ENCODE results near the gene HTR1B. TPM values are rescaled to one million over a fixed set of nuclear protein-coding genes. Genes with fewer than 3 reads are reported as not detected.
A peak's percentile ranks its signal among the peaks of the same experiment; 100 is the strongest.

HTR1B gene
- total and polyA plus RNA-seq, 9 donors: 0.04 to 0.28 (median 0.08) TPM; not detected in 3

- no peaks in the 10 kb centered on the region for H3K9me3 ChIP-seq (replicated peaks; ENCODE audit: control insufficient read depth, low read depth, low read length)
- no peak overlapping the region for H3K4me3 ChIP-seq (ENCODE audit: low read length)
- no peaks in the 10 kb centered on the region for H3K27me3 ChIP-seq (ENCODE audit: control insufficient read depth, insufficient read depth, low read length)
- WGBS (ENCODE audit: insufficient coverage): no CpG with 5 or more reads among the region's 4 CpGs
- no peaks in the 10 kb centered on the region for H3K4me1 ChIP-seq (ENCODE audit: control insufficient read depth, insufficient read depth, low read length)
- DNase-seq: no peak
- H3K27ac ChIP-seq (ENCODE audit: low read length): no peak overlapping the region
- H3K36me3 ChIP-seq (ENCODE audit: control insufficient read depth, insufficient read depth, low read length): no peaks in the 10 kb centered on the region
Measured at GRCh38 chr6:77433888-77434287, 29.4 kb downstream of the HTR1B start.

GRCh38 chr6:77430504-77430903 lies 32.8 kb downstream of the HTR1B start:
- no peak overlapping the region for H3K27ac ChIP-seq (ENCODE audit: low read length)
- 67% methylated on average over 1 of the region's 3 CpGs for WGBS (ENCODE audit: insufficient coverage)
- no peak for DNase-seq
- no peaks in the 10 kb centered on the region for H3K27me3 ChIP-seq (ENCODE audit: control insufficient read depth, insufficient read depth, low read length)
- H3K9me3 ChIP-seq (replicated peaks; ENCODE audit: control insufficient read depth, low read depth, low read length): no peaks in the 10 kb centered on the region
- no peak overlapping the region for H3K4me3 ChIP-seq (ENCODE audit: low read length)
- H3K4me1 ChIP-seq (ENCODE audit: control insufficient read depth, insufficient read depth, low read length): no peaks in the 10 kb centered on the region
- no peaks in the 10 kb centered on the region for H3K36me3 ChIP-seq (ENCODE audit: control insufficient read depth, insufficient read depth, low read length)

GRCh38 chr6:77425671-77426070 lies 37.6 kb downstream of the HTR1B start:
- H3K4me3 ChIP-seq (ENCODE audit: low read length): no peak overlapping the region
- H3K4me1 ChIP-seq (ENCODE audit: control insufficient read depth, insufficient read depth, low read length): no peaks in the 10 kb centered on the region
- peak; percentile 2 for DNase-seq
- no peaks in the 10 kb centered on the region for H3K27me3 ChIP-seq (ENCODE audit: control insufficient read depth, insufficient read depth, low read length)
- H3K36me3 ChIP-seq (ENCODE audit: control insufficient read depth, insufficient read depth, low read length): no peaks in the 10 kb centered on the region
- no peak overlapping the region for H3K27ac ChIP-seq (ENCODE audit: low read length)
- H3K9me3 ChIP-seq (replicated peaks; ENCODE audit: control insufficient read depth, low read depth, low read length): no peaks in the 10 kb centered on the region

GRCh38 chr6:77425216-77425615 lies 38.1 kb downstream of the HTR1B start:
- H3K27me3 ChIP-seq (ENCODE audit: control insufficient read depth, insufficient read depth, low read length): no peaks in the 10 kb centered on the region
- no peaks in the 10 kb centered on the region for H3K4me1 ChIP-seq (ENCODE audit: control insufficient read depth, insufficient read depth, low read length)
- no peaks in the 10 kb centered on the region for H3K36me3 ChIP-seq (ENCODE audit: control insufficient read depth, insufficient read depth, low read length)
- H3K4me3 ChIP-seq (ENCODE audit: low read length): no peak overlapping the region
- no peaks in the 10 kb centered on the region for H3K9me3 ChIP-seq (replicated peaks; ENCODE audit: control insufficient read depth, low read depth, low read length)
- DNase-seq: no peak
- no CpG with 5 or more reads among the region's 1 CpG for WGBS (ENCODE audit: insufficient coverage)
- H3K27ac ChIP-seq (ENCODE audit: low read length): no peak overlapping the region

GRCh38 chr6:77424761-77425160 lies 38.5 kb downstream of the HTR1B start:
- WGBS (ENCODE audit: insufficient coverage): no CpG with 5 or more reads among the region's 2 CpGs
- no peaks in the 10 kb centered on the region for H3K27me3 ChIP-seq (ENCODE audit: control insufficient read depth, insufficient read depth, low read length)
- no peak overlapping the region for H3K27ac ChIP-seq (ENCODE audit: low read length)
- DNase-seq: no peak
- H3K4me3 ChIP-seq (ENCODE audit: low read length): no peak overlapping the region
- H3K36me3 ChIP-seq (ENCODE audit: control insufficient read depth, insufficient read depth, low read length): no peaks in the 10 kb centered on the region
- no peaks in the 10 kb centered on the region for H3K4me1 ChIP-seq (ENCODE audit: control insufficient read depth, insufficient read depth, low read length)
- H3K9me3 ChIP-seq (replicated peaks; ENCODE audit: control insufficient read depth, low read depth, low read length): no peaks in the 10 kb centered on the region

- H3K9me3 ChIP-seq (replicated peaks; ENCODE audit: control insufficient read depth, low read depth, low read length): no peaks in the 10 kb centered on the region
- no peak overlapping the region for H3K4me3 ChIP-seq (ENCODE audit: low read length)
- H3K36me3 ChIP-seq (ENCODE audit: control insufficient read depth, insufficient read depth, low read length): no peaks in the 10 kb centered on the region
- H3K4me1 ChIP-seq (ENCODE audit: control insufficient read depth, insufficient read depth, low read length): no peaks in the 10 kb centered on the region
- H3K27me3 ChIP-seq (ENCODE audit: control insufficient read depth, insufficient read depth, low read length): no peaks in the 10 kb centered on the region
- no peak overlapping the region for H3K27ac ChIP-seq (ENCODE audit: low read length)
- 100% methylated on average over 1 of the region's 2 CpGs for WGBS (ENCODE audit: insufficient coverage)
- no peak for DNase-seq
Measured at GRCh38 chr6:77416839-77417238, 46.5 kb downstream of the HTR1B start.

- DNase-seq: no peak
- no peaks in the 10 kb centered on the region for H3K9me3 ChIP-seq (replicated peaks; ENCODE audit: control insufficient read depth, low read depth, low read length)
- H3K4me3 ChIP-seq (ENCODE audit: low read length): no peak overlapping the region
- H3K4me1 ChIP-seq (ENCODE audit: control insufficient read depth, insufficient read depth, low read length): no peaks in the 10 kb centered on the region
- H3K36me3 ChIP-seq (ENCODE audit: control insufficient read depth, insufficient read depth, low read length): no peaks in the 10 kb centered on the region
- WGBS (ENCODE audit: insufficient coverage): no CpG with 5 or more reads among the region's 2 CpGs
- no peak overlapping the region for H3K27ac ChIP-seq (ENCODE audit: low read length)
- H3K27me3 ChIP-seq (ENCODE audit: control insufficient read depth, insufficient read depth, low read length): no peaks in the 10 kb centered on the region
Measured at GRCh38 chr6:77415706-77416105, 47.6 kb downstream of the HTR1B start.

Other genes starting within 250 kb of the HTR1B start
- gene MEI4, start 189.5 kb upstream of the HTR1B start, total RNA-seq: under 0.01 TPM
- under 1 TPM in 6 of 8 donors, not detected in 2; 0.03 to 0.08 (median 0.04) TPM for gene MEI4, start 189.5 kb upstream of the HTR1B start, polyA plus RNA-seq (ENCODE audit: insufficient read depth in 1 of 8, insufficient read length in 8 of 8, low replicate concordance in 1 of 8)

Data from muscle of leg (tissue), 11 donors.